GM13976 (cell line): ENCODE measurements around the gene AOX1.
"Not testable (repeated sequence)": the region's sequence is repeated elsewhere in the genome, so short reads cannot be mapped to it uniquely, and the experiment has no call there.

Experiments
- DNase-seq: peaks from one replicate; pipeline ENCODE4 v3.0.0; 2012; ENCODE audit warnings: low spot score
- CTCF ChIP-seq: IDR thresholded peaks from 2 replicates; pipeline ENCODE4 v1.5.1; 2012; ENCODE audit warnings: borderline replicate concordance, mild to moderate bottlenecking; ENCODE audit not compliant: insufficient read depth; ENCODE audit errors: extremely low read depth, missing control alignments, control extremely low read depth
- in situ Hi-C: fragments of 300-500 bp; cut with MboI; formaldehyde crosslinking; loops from one replicate; pipeline ENCODE4 v1.12.0; 2022; ENCODE audit warnings: low sequenced_read_pairs, mixed read lengths, inconsistent platforms; ENCODE audit not compliant: unreplicated experiment

AOX1 gene

GRCh38 chr2:200585730-200586643 is at the start of gene AOX1:
TSS of gene AOX1 (plus strand) at chr2:200586014. CDS start at chr2:200586109, 95 bp downstream.
- DNase-seq, result peak; percentile 51
- no peak for TF ChIP-seq CTCF
- in situ Hi-C loops, result no loop called here

- no peak for TF ChIP-seq CTCF
- in situ Hi-C loops, result no loop called here
- no peak for DNase-seq
Measured at GRCh38 chr2:200538139-200538538, 47.7 kb upstream of the AOX1 start.

GRCh38 chr2:200540793-200541192 is 45.0 kb upstream of the AOX1 start:
- no peak for DNase-seq
- no peak for TF ChIP-seq CTCF
- in situ Hi-C loops, result no loop called here

GRCh38 chr2:200566596-200566995 is 19.2 kb upstream of the AOX1 start:
- DNase-seq, in situ Hi-C loops: not testable (repeated sequence)

GRCh38 chr2:200567932-200568331 is 17.9 kb upstream of the AOX1 start:
- no peak for TF ChIP-seq CTCF
- DNase-seq, result no peak
- in situ Hi-C loops, result no loop called here

- in situ Hi-C loops, result no loop called here
- no peak for TF ChIP-seq CTCF
- peak; percentile 15 for DNase-seq
Measured at GRCh38 chr2:200575957-200576356, 9.9 kb upstream of the AOX1 start.

GRCh38 chr2:200577027-200577426 is 8.8 kb upstream of the AOX1 start:
- TF ChIP-seq CTCF, result no peak
- no peak for DNase-seq
- in situ Hi-C loops, result no loop called here
